NCI-H1105 (cell line): Measurements from ENCODE around the gene EIF3B.
"Not testable (repeated sequence)": the region's sequence is repeated elsewhere in the genome, so short reads cannot be mapped to it uniquely, and the experiment has no call there.

Experiments used
- DNase-seq: peaks from one replicate; lab custom pipeline; 2025; lab: John Stamatoyannopoulos, UW

Gene EIF3B

GRCh38 chr7:2347351-2348063 is 7.1 kb upstream of the EIF3B start:
- not testable (repeated sequence) for DNase-seq

- no peak for DNase-seq
Observed at GRCh38 chr7:2350055-2350454, 4.6 kb upstream of the EIF3B start.

- DNase-seq = no peak
Observed at GRCh38 chr7:2350861-2351260, 3.8 kb upstream of the EIF3B start.

GRCh38 chr7:2353113-2353935 is 1.3 kb upstream of the EIF3B start:
- DNase-seq = no peak

GRCh38 chr7:2353936-2354185 is 766 bp upstream of the EIF3B start:
- DNase-seq = peak; percentile 70

GRCh38 chr7:2354939-2355704 is 495 bp downstream of the EIF3B start:
- no peak for DNase-seq

GRCh38 chr7:2355705-2356008 is 1.0 kb downstream of the EIF3B start:
- DNase-seq = no peak

GRCh38 chr7:2357165-2357564 is 2.5 kb downstream of the EIF3B start:
- DNase-seq = no peak

- DNase-seq = no peak
Observed at GRCh38 chr7:2357571-2357970, 2.9 kb downstream of the EIF3B start.

- DNase-seq = peak; percentile 22
Observed at GRCh38 chr7:2358968-2359527, 4.4 kb downstream of the EIF3B start.

GRCh38 chr7:2359610-2360009 is 5.0 kb downstream of the EIF3B start:
- no peak for DNase-seq

- DNase-seq = no peak
Observed at GRCh38 chr7:2360796-2361195, 6.2 kb downstream of the EIF3B start.

GRCh38 chr7:2362385-2363088 is 7.9 kb downstream of the EIF3B start:
- DNase-seq = no peak

- no peak for DNase-seq
Observed at GRCh38 chr7:2369139-2369538, 14.5 kb downstream of the EIF3B start.

GRCh38 chr7:2371329-2371728 is 16.7 kb downstream of the EIF3B start:
- DNase-seq = no peak

- no peak for DNase-seq
Observed at GRCh38 chr7:2372724-2373123, 18.1 kb downstream of the EIF3B start.

- DNase-seq = no peak
Observed at GRCh38 chr7:2373124-2373556, 18.5 kb downstream of the EIF3B start.

- no peak for DNase-seq
Observed at GRCh38 chr7:2373646-2374045, 19.0 kb downstream of the EIF3B start.

- DNase-seq = no peak
Observed at GRCh38 chr7:2374401-2374800, 19.8 kb downstream of the EIF3B start.

GRCh38 chr7:2374830-2375728 is 20.5 kb downstream of the EIF3B start:
- DNase-seq = no peak
